Smooth muscle cell (in vitro differentiated cells): Measurements from ENCODE around the gene IGLON5. TPM values are rescaled to one million over a fixed set of nuclear protein-coding genes. Genes with fewer than 3 reads are reported as not detected.

Experiments used
- DNase-seq: peaks from one replicate; lab custom pipeline; 2025; ENCODE audit not compliant: unreplicated experiment; lab: John Stamatoyannopoulos, UW
- H2AFZ ChIP-seq: fragments of 200-600 bp; sonication (generic); 2 replicates; pipeline ENCODE4 v1.6.0; 2016; ENCODE audit warnings: antibody characterized with exemption, low read depth, mild to moderate bottlenecking
- H3F3A ChIP-seq: fragments of 200-600 bp; sonication (generic); 2 replicates; pipeline ENCODE4 v1.6.0; 2017; ENCODE audit warnings: antibody characterized with exemption, low read depth
- H3K27ac ChIP-seq: fragments of 200-600 bp; sonication (generic); 2 replicates; pipeline ENCODE4 v1.5.1; 2016; ENCODE audit warnings: low read depth, mild to moderate bottlenecking
- H3K27me3 ChIP-seq: fragments of 200-600 bp; sonication (generic); 2 replicates; pipeline ENCODE4 v1.6.1; 2016; ENCODE audit warnings: low read depth, mild to moderate bottlenecking
- H3K36me3 ChIP-seq: fragments of 200-600 bp; sonication (generic); 2 replicates; pipeline ENCODE4 v1.5.1; 2016; ENCODE audit warnings: low read depth
- H3K4me1 ChIP-seq: fragments of 200-600 bp; sonication (generic); 2 replicates; pipeline ENCODE4 v1.5.1; 2016; ENCODE audit warnings: low read depth
- H3K4me2 ChIP-seq: fragments of 200-600 bp; sonication (generic); 2 replicates; pipeline ENCODE4 v1.6.0; 2016; ENCODE audit warnings: mild to moderate bottlenecking
- H3K4me3 ChIP-seq: fragments of 200-600 bp; sonication (generic); 2 replicates; pipeline ENCODE4 v1.5.1; 2016; ENCODE audit warnings: mild to moderate bottlenecking
- H3K79me2 ChIP-seq: fragments of 200-600 bp; sonication (generic); 2 replicates; pipeline ENCODE4 v1.6.0; 2016; ENCODE audit warnings: low read depth, mild to moderate bottlenecking
- H3K9ac ChIP-seq: fragments of 200-600 bp; sonication (generic); 2 replicates; pipeline ENCODE4 v1.6.0; 2016; ENCODE audit warnings: low read depth
- H3K9me3 ChIP-seq: fragments of 200-600 bp; sonication (generic); replicated peaks from 2 replicates; pipeline ENCODE4 v1.5.1; 2016; ENCODE audit warnings: low read depth
- H4K20me1 ChIP-seq: fragments of 200-600 bp; sonication (generic); 2 replicates; pipeline ENCODE4 v1.6.0; 2016; ENCODE audit warnings: low read depth
- WGBS: methylation state at CpG from one replicate; pipeline ENCODE4 v1.1.7; 2016; ENCODE audit warnings: low lambda C conversion rate; 5-methylcytosine and 5-hydroxymethylcytosine counted together
- polyA plus RNA-seq: library from polyadenylated mRNA; unstranded; fragments of >200 nt; fragmentation: Nextera tagmentation; extraction: Ambion mirVana; gene quantifications from 2 replicates; pipeline ENCODE4 v1.2.1, GENCODE V29; 2016
- total RNA-seq: library from RNA; depleted of rRNA; stranded (reverse); fragments of >200 nt; gene quantifications from 2 replicates; pipeline ENCODE4 v1.2.3, GENCODE V29; 2014
- TF ChIP-seq, protein P1 (sequence below): fragments of 200-600 bp; sonication (generic); IDR thresholded peaks from 2 replicates; pipeline ENCODE4 v1.5.1; 2017; ENCODE audit warnings: borderline replicate concordance, mild to moderate bottlenecking, antibody characterized with exemption; ENCODE audit not compliant: insufficient read depth, poor library complexity, severe bottlenecking

IGLON5 gene
- total and polyA plus RNA-seq, 2 experiments from 2014 or later = 3.5 to 3.8 TPM

- H3K4me3 ChIP-seq = peak overlapping the region; percentile 64
- 10% methylated on average over 42 of the region's 43 CpGs for WGBS
- H3K79me2 ChIP-seq = no peaks in the 10 kb centered on the region
- no peaks in the 10 kb centered on the region for H3K4me1 ChIP-seq
- no peaks in the 10 kb centered on the region for H3K27me3 ChIP-seq
- peak overlapping the region; percentile 53 for H2AFZ ChIP-seq
- H4K20me1 ChIP-seq = no peaks in the 10 kb centered on the region
- no peaks in the 10 kb centered on the region for H3F3A ChIP-seq
- TF ChIP-seq, protein P1, sequence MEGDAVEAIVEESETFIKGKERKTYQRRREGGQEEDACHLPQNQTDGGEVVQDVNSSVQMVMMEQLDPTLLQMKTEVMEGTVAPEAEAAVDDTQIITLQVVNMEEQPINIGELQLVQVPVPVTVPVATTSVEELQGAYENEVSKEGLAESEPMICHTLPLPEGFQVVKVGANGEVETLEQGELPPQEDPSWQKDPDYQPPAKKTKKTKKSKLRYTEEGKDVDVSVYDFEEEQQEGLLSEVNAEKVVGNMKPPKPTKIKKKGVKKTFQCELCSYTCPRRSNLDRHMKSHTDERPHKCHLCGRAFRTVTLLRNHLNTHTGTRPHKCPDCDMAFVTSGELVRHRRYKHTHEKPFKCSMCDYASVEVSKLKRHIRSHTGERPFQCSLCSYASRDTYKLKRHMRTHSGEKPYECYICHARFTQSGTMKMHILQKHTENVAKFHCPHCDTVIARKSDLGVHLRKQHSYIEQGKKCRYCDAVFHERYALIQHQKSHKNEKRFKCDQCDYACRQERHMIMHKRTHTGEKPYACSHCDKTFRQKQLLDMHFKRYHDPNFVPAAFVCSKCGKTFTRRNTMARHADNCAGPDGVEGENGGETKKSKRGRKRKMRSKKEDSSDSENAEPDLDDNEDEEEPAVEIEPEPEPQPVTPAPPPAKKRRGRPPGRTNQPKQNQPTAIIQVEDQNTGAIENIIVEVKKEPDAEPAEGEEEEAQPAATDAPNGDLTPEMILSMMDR = peak; percentile 92
- no peaks in the 10 kb centered on the region for H3K36me3 ChIP-seq
- peak overlapping the region; percentile 88 for H3K4me2 ChIP-seq
- no peaks in the 10 kb centered on the region for H3K9me3 ChIP-seq
- H3K9ac ChIP-seq = no peak overlapping the region
- peak; percentile 88 for DNase-seq
- no peak overlapping the region for H3K27ac ChIP-seq
Measured at GRCh38 chr19:51338563-51339312, 27.3 kb downstream of the IGLON5 start.

DNA sequence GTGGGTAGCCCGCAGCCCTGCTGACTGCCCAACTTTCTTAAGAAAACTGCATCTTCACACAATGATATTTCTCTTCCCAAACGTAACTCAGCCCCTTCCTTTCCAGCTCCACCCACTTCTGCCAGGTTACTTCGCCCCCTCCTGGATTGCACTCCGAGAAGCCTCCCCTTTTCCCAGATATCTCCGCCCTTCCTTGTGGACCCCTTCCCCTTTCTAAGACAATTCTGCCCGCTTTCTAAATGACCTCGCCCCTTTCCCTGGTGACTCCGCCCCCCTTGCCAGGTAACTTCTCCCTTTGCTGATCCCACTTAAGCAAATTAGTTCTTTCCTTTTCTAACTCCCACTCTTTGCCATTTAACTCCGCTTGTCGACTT is 27.9 kb downstream of the IGLON5 start:
- H3K27me3 ChIP-seq = no peaks in the 10 kb centered on the region
- WGBS = 1% methylated on average over 10 of the region's 10 CpGs
- no peaks in the 10 kb centered on the region for H3K4me1 ChIP-seq
- no peaks in the 10 kb centered on the region for H4K20me1 ChIP-seq
- no peaks in the 10 kb centered on the region for H3K9me3 ChIP-seq
- DNase-seq = no peak
- peak overlapping the region; percentile 53 for H2AFZ ChIP-seq
- no peak overlapping the region for H3K9ac ChIP-seq
- H3K4me2 ChIP-seq = peak overlapping the region; percentile 88
- H3F3A ChIP-seq = no peaks in the 10 kb centered on the region
- peak overlapping the region; percentile 16 for H3K27ac ChIP-seq
- peak overlapping the region; percentile 64 for H3K4me3 ChIP-seq
- TF ChIP-seq, protein P1 = no peak
- H3K36me3 ChIP-seq = no peaks in the 10 kb centered on the region
- H3K79me2 ChIP-seq = no peaks in the 10 kb centered on the region

- Histone ChIP-seq H3K27ac (peak overlapping the region; percentile 16), H3K36me3 (no peaks in the 10 kb centered on the region), H3K79me2 (no peaks in the 10 kb centered on the region), H4K20me1 (no peaks in the 10 kb centered on the region), H3F3A (no peaks in the 10 kb centered on the region), H3K9ac (peak overlapping the region; percentile 54), H3K4me2 (peak overlapping the region; percentile 95), H3K4me1 (no peaks in the 10 kb centered on the region), H3K9me3 (no peaks in the 10 kb centered on the region), H3K27me3 (no peaks in the 10 kb centered on the region), H3K4me3 (peak overlapping the region; percentile 64), H2AFZ (peak overlapping the region; percentile 82)
- peak; percentile 96 for DNase-seq
- TF ChIP-seq, protein P1 = peak; percentile 13
- 1% methylated on average over 66 of the region's 107 CpGs for WGBS
Measured at GRCh38 chr19:51339687-51340656, 28.5 kb downstream of the IGLON5 start.
